ENCODE results near the gene PEDS1. TPM values are rescaled to one million over a fixed set of nuclear protein-coding genes. Genes with fewer than 3 reads are reported as not detected.

The PEDS1 gene
- total RNA-seq, 1 experiment from 2014 or later: 37.5 TPM

DNA sequence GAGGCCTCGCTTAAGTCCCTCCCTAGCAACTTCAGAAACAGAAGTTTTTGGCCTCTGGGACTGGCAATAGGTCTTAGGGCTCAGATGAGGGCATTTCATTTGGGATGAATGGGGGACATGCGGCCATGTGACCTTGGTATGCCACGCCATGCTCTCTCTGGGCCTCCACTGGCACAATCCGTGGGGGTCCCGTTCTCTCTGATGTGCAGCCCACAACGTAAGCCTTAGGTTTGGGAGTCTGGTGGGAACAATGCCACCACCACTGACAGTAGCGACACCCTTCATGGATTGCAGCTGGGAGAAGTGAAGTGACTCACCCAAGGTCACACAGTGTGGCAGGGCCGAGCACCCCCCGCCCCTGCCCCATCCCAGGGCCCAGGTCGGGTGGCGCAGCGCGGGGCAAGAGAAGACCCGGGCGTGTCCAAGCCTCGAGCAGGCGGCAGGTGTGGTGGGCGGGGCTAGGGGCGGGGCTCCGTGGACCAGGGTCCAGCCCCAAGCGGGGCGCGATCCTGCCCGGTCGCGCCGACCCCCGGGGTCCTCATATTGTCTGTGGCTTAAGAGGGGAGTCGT, 36.2 kb upstream of the PEDS1 start:
- intact Hi-C loops (cut with micrococcal nuclease; ENCODE audit: unreplicated experiment): loop anchor here (1.0 to 10.0 kb wide), 4 partner anchors 58 to 275 kb away; no protein-coding TSS in a partner anchor
- BruUV-seq (replicated peaks): no TSS peak
- DNase-seq: no peak
- no peaks in the 10 kb centered on the region for H3K27me3 Mint-ChIP-seq (ENCODE audit: unreplicated experiment)
- CTCF ChIA-PET: interaction anchor here (1.5 kb wide), 2 partner anchors 67 to 274 kb away, joined by 4 to 5 read pairs; no protein-coding TSS in a partner anchor
- no peaks in the 10 kb centered on the region for H3K9me3 Mint-ChIP-seq (ENCODE audit: low read depth, unreplicated experiment)
- H3K27ac Mint-ChIP-seq (ENCODE audit: unreplicated experiment): no peak overlapping the region
- TF ChIP-seq, protein P1, sequence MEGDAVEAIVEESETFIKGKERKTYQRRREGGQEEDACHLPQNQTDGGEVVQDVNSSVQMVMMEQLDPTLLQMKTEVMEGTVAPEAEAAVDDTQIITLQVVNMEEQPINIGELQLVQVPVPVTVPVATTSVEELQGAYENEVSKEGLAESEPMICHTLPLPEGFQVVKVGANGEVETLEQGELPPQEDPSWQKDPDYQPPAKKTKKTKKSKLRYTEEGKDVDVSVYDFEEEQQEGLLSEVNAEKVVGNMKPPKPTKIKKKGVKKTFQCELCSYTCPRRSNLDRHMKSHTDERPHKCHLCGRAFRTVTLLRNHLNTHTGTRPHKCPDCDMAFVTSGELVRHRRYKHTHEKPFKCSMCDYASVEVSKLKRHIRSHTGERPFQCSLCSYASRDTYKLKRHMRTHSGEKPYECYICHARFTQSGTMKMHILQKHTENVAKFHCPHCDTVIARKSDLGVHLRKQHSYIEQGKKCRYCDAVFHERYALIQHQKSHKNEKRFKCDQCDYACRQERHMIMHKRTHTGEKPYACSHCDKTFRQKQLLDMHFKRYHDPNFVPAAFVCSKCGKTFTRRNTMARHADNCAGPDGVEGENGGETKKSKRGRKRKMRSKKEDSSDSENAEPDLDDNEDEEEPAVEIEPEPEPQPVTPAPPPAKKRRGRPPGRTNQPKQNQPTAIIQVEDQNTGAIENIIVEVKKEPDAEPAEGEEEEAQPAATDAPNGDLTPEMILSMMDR (IDR thresholded peaks at IDR 0.05; ENCODE audit: unreplicated experiment): no peak
- H3K4me3 Mint-ChIP-seq (ENCODE audit: low read depth, unreplicated experiment): peak overlapping the region; percentile 93
- peaks cover 40% of the 10 kb centered on the region for H3K4me1 Mint-ChIP-seq (ENCODE audit: low read depth, unreplicated experiment)
- H3K36me3 Mint-ChIP-seq (ENCODE audit: insufficient read depth, unreplicated experiment): peaks cover 58% of the 10 kb centered on the region

DNA sequence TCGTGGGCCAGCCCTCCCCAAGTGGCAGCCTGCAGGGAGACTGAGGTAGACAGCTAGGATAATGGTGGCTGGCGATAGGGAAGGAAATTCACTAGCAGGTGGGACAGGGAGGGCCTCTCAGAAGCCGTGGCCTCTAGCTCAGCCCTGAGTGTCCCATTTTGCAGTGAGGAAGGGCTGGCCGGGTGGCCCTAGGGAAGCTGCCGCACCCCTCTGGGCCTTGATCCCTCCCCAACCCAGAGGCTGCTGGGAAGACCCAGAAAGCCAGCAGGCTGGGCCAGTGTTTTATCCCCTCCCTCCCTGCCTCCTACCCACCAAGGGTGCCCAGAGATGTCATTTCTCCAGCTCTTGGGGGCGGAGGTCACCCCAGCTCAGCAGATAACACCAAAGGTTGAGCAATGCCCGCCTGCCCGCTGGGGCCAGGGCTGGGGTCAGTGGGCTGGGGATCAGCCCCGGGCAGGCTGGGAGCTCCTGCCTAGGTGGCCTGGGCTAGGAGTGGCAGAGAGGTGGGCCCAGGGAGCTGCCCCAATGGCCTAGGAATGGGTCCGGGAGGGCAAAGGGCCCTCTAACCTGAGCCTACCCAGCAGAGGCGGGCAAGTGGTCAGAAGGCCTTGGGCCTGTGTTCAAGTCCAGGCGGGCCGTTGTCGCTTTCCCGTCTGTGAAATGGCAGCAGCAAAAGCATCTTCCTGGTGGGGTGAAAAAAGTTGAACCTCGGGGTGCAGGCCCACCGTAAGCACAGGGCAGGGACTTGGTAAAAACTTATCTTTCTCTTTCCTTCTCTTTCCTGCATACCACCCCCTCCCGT, 35.6 kb upstream of the PEDS1 start:
- no peak for DNase-seq
- TF ChIP-seq, protein P1 (IDR thresholded peaks at IDR 0.05; ENCODE audit: unreplicated experiment): no peak
- no peaks in the 10 kb centered on the region for H3K27me3 Mint-ChIP-seq (ENCODE audit: unreplicated experiment)
- BruUV-seq (replicated peaks): TSS peak; percentile 20
- no peaks in the 10 kb centered on the region for H3K9me3 Mint-ChIP-seq (ENCODE audit: low read depth, unreplicated experiment)
- H3K4me3 Mint-ChIP-seq (ENCODE audit: low read depth, unreplicated experiment): no peak overlapping the region
- peak overlapping the region; percentile 1 for H3K27ac Mint-ChIP-seq (ENCODE audit: unreplicated experiment)
- H3K36me3 Mint-ChIP-seq (ENCODE audit: insufficient read depth, unreplicated experiment): peaks cover 51% of the 10 kb centered on the region
- intact Hi-C loops (cut with micrococcal nuclease; ENCODE audit: unreplicated experiment): loop anchor here (5.0 kb wide), 1 partner anchor 193 kb away; no protein-coding TSS in a partner anchor
- peaks cover 33% of the 10 kb centered on the region for H3K4me1 Mint-ChIP-seq (ENCODE audit: low read depth, unreplicated experiment)
- CTCF ChIA-PET: interaction anchor here (0.6 to 1.2 kb wide), 5 partner anchors 68 to 274 kb away, joined by 3 to 4 read pairs (median 3); no protein-coding TSS in a partner anchor

DNA sequence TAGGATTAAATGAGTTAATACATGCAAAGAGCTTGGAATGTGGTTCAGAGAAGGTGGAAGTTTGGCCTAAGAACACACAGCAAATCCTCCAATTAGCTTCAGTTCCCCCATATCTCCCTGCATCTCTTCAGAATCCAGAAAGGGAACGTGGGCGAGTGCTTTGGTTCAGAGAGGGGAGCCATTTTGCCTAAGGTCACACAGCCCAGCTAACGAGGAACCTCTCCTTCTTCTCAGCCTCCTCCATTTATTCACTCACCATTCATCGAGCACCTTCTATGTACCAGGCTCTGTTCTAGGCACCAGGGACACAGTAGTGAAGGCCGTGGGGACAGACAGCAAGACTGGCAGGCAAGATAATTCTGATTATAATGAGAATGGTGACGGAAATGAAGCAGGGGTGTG, 34.8 kb upstream of the PEDS1 start:
- no peak for DNase-seq
- CTCF ChIA-PET: interaction anchor here (0.6 to 1.9 kb wide), 4 partner anchors 68 to 295 kb away, joined by 3 to 13 read pairs (median 3); no protein-coding TSS in a partner anchor
- Mint-ChIP-seq H3K27me3 (ENCODE audit: unreplicated experiment) (no peaks in the 10 kb centered on the region), H3K36me3 (ENCODE audit: insufficient read depth, unreplicated experiment) (peaks cover 48% of the 10 kb centered on the region), H3K27ac (ENCODE audit: unreplicated experiment) (peak overlapping the region; percentile 1), H3K4me1 (ENCODE audit: low read depth, unreplicated experiment) (peaks cover 26% of the 10 kb centered on the region), H3K9me3 (ENCODE audit: low read depth, unreplicated experiment) (no peaks in the 10 kb centered on the region), H3K4me3 (ENCODE audit: low read depth, unreplicated experiment) (no peak overlapping the region)
- TF ChIP-seq, protein P1 (IDR thresholded peaks at IDR 0.05; ENCODE audit: unreplicated experiment): no peak
- intact Hi-C loops (cut with micrococcal nuclease; ENCODE audit: unreplicated experiment): loop anchor here (5.0 kb wide), 1 partner anchor 194 kb away; no protein-coding TSS in a partner anchor
- BruUV-seq (replicated peaks): no TSS peak

DNA sequence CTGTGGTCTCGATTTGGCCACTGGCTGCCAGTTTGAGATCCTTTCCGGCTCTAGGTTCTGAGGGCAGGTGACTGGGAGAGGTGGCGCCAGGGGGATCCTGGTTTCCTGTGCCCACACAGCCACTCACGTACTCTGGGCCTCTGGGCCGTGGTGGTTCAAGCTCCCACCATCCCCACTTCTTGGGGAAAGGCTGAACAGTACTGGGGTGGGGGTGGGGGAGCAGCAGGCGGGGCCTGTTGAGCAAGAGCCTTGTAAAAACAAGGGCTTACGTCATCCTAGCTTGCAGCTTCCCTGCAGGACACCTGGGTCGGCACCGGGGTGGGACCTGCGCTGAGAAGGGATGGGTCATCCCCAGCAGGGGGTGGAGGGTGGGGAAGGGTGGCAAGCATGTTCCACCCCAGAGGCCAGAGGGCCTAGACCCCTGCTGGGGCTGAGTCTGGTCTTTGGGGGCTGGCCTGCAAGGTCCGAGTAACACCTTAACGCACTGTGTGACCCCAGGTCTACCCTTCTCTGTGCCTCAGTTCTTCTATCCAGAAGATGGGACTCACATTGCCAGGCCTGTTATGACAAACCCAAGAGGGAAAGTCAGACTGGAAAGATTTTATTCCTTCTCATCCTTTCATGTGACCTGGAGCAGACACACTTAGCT, 34.0 kb upstream of the PEDS1 start:
- BruUV-seq (replicated peaks): no TSS peak
- Mint-ChIP-seq H3K9me3 (ENCODE audit: low read depth, unreplicated experiment) (no peaks in the 10 kb centered on the region), H3K36me3 (ENCODE audit: insufficient read depth, unreplicated experiment) (peaks cover 41% of the 10 kb centered on the region), H3K27me3 (ENCODE audit: unreplicated experiment) (no peaks in the 10 kb centered on the region), H3K4me3 (ENCODE audit: low read depth, unreplicated experiment) (no peak overlapping the region), H3K27ac (ENCODE audit: unreplicated experiment) (peak overlapping the region; percentile 51), H3K4me1 (ENCODE audit: low read depth, unreplicated experiment) (peaks cover 26% of the 10 kb centered on the region)
- intact Hi-C loops (cut with micrococcal nuclease; ENCODE audit: unreplicated experiment): loop anchor here (5.0 kb wide), 1 partner anchor 195 kb away; no protein-coding TSS in a partner anchor
- CTCF ChIA-PET: interaction anchor here (0.6 to 1.9 kb wide), 9 partner anchors 67 to 714 kb away, joined by 3 to 13 read pairs (median 3); no protein-coding TSS in a partner anchor
- TF ChIP-seq, protein P1 (IDR thresholded peaks at IDR 0.05; ENCODE audit: unreplicated experiment): no peak
- DNase-seq: peak; percentile 51
